Glutamatergic neuron (in vitro differentiated cells): ENCODE measurements around the gene ADISSP. TPM values are rescaled to one million over a fixed set of nuclear protein-coding genes. Genes with fewer than 3 reads are reported as not detected.
A peak's percentile ranks its signal among the peaks of the same experiment; 100 is the strongest.

Experiments used
- DNase-seq: peaks from one replicate; pipeline ENCODE4 v3.0.0; 2022
- H3K27ac Mint-ChIP-seq: one replicate; pipeline ENCODE4 v1.8.0; 2020; ENCODE audit warnings: mild to moderate bottlenecking, mixed read lengths, inconsistent platforms; ENCODE audit not compliant: unreplicated experiment
- H3K27me3 Mint-ChIP-seq: one replicate; pipeline ENCODE4 v1.8.0; 2020; ENCODE audit warnings: mild to moderate bottlenecking, moderate library complexity, mixed read lengths, inconsistent platforms; ENCODE audit not compliant: unreplicated experiment
- H3K36me3 Mint-ChIP-seq: one replicate; pipeline ENCODE4 v1.8.0; 2020; ENCODE audit warnings: mild to moderate bottlenecking, mixed read lengths, inconsistent platforms; ENCODE audit not compliant: unreplicated experiment
- H3K4me1 Mint-ChIP-seq: one replicate; pipeline ENCODE4 v1.8.0; 2020; ENCODE audit warnings: mild to moderate bottlenecking, low read depth, mixed read lengths, inconsistent platforms; ENCODE audit not compliant: unreplicated experiment
- H3K4me3 Mint-ChIP-seq: one replicate; pipeline ENCODE4 v1.8.0; 2020; ENCODE audit warnings: mild to moderate bottlenecking, mixed read lengths, inconsistent platforms; ENCODE audit not compliant: unreplicated experiment
- H3K9me3 Mint-ChIP-seq: one replicate; pipeline ENCODE4 v1.8.0; 2020; ENCODE audit warnings: mild to moderate bottlenecking, moderate library complexity, mixed read lengths, inconsistent platforms; ENCODE audit not compliant: unreplicated experiment
- CTCF ChIP-seq: fragments of 200-600 bp; sonication (generic); IDR thresholded peaks from one replicate; pipeline ENCODE4 v1.5.0; 2021; ENCODE audit not compliant: partially characterized antibody, unreplicated experiment
- total RNA-seq: library from RNA; stranded (reverse); fragmentation: NEBNext Ultra II Directional; extraction: Animal tissue kit (Norgen Biotek cat#: 25700); gene quantifications from one replicate; pipeline ENCODE4 v1.2.1, GENCODE V29; 2021; ENCODE audit not compliant: unreplicated experiment

The ADISSP gene
- total RNA-seq, 1 donor from 2014 or later: 54.6 TPM

GRCh38 chr20:3812975-3813847, 45.7 kb upstream of the ADISSP start:
- H3K36me3 Mint-ChIP-seq: no peaks in the 10 kb centered on the region
- H3K9me3 Mint-ChIP-seq: peaks cover 17% of the 10 kb centered on the region
- no peak for DNase-seq
- H3K4me3 Mint-ChIP-seq: no peak overlapping the region
- no peak overlapping the region for H3K27ac Mint-ChIP-seq
- H3K4me1 Mint-ChIP-seq: peaks cover 19% of the 10 kb centered on the region
- no peak for TF ChIP-seq CTCF
- peaks cover 6% of the 10 kb centered on the region for H3K27me3 Mint-ChIP-seq

GRCh38 chr20:3812259-3812681, 44.7 kb upstream of the ADISSP start:
- no peak overlapping the region for H3K4me3 Mint-ChIP-seq

GRCh38 chr20:3811467-3812258, 44.1 kb upstream of the ADISSP start:
- Mint-ChIP-seq H3K4me3 (peak overlapping the region; percentile 9), H3K27me3 (peaks cover 7% of the 10 kb centered on the region), H3K27ac (peak overlapping the region; percentile 82), H3K36me3 (no peaks in the 10 kb centered on the region), H3K4me1 (peaks cover 23% of the 10 kb centered on the region), H3K9me3 (peaks cover 9% of the 10 kb centered on the region)
- peak; percentile 54 for DNase-seq
- TF ChIP-seq CTCF: no peak

More at GRCh38 chr20:3812259-3812681, 44.7 kb upstream of the ADISSP start:
- DNase-seq: no peak
- Mint-ChIP-seq H3K27ac (peak overlapping the region; percentile 82), H3K27me3 (peaks cover 7% of the 10 kb centered on the region), H3K4me1 (peaks cover 19% of the 10 kb centered on the region), H3K36me3 (no peaks in the 10 kb centered on the region), H3K9me3 (peaks cover 13% of the 10 kb centered on the region)
- no peak for TF ChIP-seq CTCF

- Mint-ChIP-seq H3K4me3 (no peak overlapping the region), H3K36me3 (no peaks in the 10 kb centered on the region), H3K9me3 (peaks cover 9% of the 10 kb centered on the region), H3K27ac (no peak overlapping the region), H3K27me3 (peaks cover 9% of the 10 kb centered on the region), H3K4me1 (peaks cover 40% of the 10 kb centered on the region)
- DNase-seq: no peak
- no peak for TF ChIP-seq CTCF
Measured at GRCh38 chr20:3808544-3808943, 41.0 kb upstream of the ADISSP start.
